KG1 (cell line): ENCODE results near the gene RNASE1.

Experiments
- DNase-seq: peaks from one replicate; lab custom pipeline; 2025; lab: John Stamatoyannopoulos, UW

The RNASE1 gene

DNA sequence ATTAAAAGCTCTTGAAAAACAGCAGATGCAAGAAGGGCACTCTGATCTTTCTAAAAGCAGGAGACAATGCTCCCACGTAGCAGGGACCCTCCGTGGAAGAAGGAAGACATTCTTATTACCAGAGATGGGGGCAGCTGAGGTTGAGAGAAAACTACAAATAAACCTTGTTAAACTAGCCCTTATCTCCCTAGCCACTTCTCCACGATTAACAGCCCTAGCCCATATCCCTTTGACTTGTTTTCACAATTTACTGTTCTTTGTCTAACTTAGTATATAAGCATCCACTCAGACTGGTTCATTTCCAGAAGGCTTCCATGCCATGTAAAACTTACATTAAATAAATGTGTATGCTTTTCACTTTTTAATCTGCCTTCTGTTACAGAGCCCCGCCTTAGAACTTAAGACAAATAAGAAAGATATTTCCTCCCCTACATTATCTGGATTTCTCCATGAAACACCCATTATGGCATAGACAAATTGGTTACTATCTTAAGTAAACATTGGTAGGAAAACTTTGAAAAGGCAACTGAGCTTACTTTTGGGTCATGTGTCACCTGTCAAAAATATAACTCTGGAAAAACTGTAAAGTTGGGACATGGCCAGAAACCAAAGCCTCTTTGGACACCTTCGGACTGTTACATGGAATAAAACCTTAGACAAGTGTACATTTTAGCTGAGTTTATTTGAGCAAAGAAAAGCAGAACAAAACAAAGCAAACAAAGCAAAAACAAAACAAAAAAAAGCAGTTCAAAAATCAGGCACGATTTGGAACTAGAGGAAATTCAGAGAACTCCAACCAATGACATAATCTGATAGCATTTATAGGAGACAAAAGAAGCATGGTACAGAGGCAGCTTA is 4.9 kb upstream of the RNASE1 start:
- no peak for DNase-seq

- DNase-seq, result no peak
Measured at GRCh38 chr14:20805485-20805884, 2.8 kb upstream of the RNASE1 start.

DNA sequence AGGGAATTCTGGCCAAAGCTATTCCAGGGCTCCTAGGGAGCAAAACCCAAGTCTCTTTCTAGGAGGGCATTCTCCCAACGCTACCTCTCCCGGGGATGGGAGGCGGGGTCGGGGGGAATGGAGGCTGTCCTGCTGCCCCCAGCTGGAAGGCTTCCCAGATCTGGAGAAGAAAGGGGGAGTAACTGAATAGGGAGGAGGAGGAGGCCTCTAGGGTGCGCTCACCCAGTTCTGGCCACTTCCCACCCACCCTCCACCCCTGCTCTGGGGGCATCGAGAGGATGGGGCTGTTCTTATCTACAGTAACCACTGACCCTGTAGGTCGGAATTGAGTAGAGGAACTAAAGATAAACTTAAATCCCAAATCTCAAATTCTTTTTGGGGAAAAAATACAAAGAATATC is 579 bp upstream of the RNASE1 start:
- DNase-seq, result no peak

DNA sequence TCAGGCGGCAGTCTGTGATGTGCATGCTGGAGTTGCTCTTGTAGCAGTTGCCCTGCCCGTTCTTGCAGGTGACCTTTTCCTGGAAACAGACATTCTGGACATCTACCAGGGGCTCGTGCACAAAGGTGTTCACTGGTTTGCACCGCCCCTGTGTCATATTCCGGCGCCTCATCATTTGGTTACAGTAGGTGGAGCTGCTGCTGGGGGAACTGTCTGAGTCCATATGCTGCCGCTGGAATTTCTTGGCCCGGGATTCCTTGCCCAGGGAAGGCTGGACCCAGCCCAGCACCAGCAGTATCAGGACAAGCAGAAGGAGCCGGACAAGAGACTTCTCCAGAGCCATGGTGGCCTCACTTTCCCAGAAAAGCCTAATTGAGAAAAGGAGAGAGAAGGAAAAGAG is 918 bp downstream of the RNASE1 start:
- no peak for DNase-seq

GRCh38 chr14:20799892-20800544 is 2.6 kb downstream of the RNASE1 start:
- DNase-seq, result no peak

DNA sequence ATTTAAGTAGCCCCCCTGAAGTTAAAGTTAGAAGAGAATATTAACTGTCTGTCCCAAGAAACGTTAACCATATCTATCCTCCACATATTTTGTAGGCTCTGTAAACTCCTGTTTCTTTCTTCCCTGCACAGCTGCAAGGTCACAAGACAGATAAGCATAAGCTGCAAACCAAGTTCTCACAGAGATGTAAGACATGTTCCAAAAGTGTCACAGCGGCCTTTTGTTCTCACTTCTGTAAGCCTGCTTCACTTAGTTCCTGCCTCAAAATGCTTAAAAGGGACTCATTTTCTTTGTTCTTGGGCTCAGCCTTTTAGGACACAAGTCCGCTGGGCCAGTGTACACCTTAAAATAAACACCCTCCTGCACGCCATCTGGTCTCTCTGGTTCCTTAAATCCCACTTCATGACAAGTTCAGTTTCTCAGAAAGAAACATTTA is 3.2 kb downstream of the RNASE1 start:
- no peak for DNase-seq

GRCh38 chr14:20798932-20799331 is 3.7 kb downstream of the RNASE1 start:
- DNase-seq, result no peak

- DNase-seq, result no peak
Measured at GRCh38 chr14:20798318-20798717, 4.3 kb downstream of the RNASE1 start.

DNA sequence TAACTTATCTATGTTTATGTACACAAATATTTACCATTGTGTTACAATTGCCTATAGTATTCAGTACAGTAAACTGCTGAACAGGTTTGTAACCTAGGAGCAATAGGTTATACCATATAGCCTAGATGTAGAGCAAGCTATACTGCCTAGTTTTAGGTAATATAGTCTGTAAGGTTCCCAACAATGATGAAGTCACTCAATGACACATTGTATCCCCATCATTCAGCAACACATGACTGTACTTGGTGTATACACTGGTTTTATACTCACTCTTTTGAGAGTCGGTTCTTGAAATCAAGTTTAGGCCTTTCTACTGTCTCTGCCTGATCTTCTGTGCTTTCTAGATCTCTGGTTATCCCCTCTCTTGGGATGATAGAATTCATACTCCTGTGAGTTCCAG is 5.5 kb downstream of the RNASE1 start:
- DNase-seq, result no peak

DNA sequence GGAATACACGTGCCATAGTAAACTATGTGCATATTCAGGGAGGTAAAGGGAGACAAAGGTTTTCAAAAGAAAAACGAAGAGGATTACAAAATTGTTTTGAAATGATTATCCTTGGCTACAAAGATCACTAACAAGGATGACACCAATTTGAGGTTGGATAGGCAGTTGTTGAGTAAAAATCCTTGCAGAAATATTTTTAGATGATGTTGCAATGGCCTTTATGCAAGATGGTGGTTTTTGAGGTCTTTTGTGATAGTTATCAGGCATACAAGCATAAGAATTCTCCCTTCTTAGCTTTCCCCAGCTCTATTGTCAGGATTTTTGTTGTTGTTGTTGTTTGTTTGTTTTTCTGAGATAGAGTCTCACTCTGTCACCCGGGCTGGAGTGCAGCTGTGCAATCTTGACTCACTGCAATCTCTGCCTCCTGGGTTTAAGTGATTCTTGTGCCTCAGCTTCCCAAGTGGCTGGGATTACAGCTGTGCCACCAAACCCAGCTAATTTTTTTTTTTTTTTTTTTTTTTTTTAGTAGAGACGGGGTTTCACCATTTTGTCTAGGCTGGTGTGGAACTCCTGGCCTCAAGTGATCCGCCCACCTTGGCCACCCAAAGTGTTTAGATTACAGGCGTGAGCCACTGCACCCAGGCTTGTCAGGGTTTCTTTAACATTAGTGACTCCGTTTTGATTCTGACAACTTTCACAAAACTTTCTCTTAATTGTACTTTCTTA is 7.8 kb downstream of the RNASE1 start:
- DNase-seq, result no peak

DNA sequence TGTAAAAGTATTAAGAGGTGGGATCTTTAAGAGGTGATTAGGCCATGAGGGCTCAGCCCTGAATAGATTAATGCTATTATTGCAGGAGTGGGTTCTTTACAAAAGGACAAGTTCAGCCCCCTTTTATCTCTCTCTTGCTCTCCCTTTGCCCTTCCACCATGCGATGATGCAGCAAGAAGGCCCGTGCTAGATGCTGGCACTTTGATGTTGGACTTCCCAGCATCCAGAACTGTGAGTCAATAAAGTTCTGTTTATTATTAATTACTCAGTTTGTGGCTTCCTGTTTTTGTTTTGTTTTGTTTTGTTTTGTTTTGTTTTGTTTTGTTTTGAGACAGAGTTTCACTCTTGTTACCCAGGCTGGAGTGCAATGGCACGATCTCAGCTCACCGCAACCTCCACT is 10.1 kb downstream of the RNASE1 start:
- no peak for DNase-seq

DNA sequence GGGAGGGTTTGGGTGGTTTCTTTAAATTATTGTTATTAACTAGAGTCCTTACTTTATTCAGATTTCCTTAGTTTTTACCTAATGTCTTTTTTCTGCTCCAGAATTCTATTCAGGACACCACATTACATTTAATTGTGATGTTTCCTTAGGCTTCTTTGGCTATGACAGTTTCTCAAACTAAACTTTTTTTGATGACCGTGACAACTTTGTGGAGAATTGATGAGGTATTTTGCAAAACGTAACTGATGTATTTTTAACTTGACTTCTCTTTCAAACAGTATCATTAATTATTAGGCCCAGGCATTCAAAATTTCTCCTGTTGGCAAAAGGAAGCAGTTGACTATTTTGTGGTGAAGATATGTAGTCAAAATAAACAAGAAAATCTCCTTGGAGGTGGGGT is 11.0 kb downstream of the RNASE1 start:
- DNase-seq, result no peak

- DNase-seq, result no peak
Measured at GRCh38 chr14:20791187-20791586, 11.5 kb downstream of the RNASE1 start.

DNA sequence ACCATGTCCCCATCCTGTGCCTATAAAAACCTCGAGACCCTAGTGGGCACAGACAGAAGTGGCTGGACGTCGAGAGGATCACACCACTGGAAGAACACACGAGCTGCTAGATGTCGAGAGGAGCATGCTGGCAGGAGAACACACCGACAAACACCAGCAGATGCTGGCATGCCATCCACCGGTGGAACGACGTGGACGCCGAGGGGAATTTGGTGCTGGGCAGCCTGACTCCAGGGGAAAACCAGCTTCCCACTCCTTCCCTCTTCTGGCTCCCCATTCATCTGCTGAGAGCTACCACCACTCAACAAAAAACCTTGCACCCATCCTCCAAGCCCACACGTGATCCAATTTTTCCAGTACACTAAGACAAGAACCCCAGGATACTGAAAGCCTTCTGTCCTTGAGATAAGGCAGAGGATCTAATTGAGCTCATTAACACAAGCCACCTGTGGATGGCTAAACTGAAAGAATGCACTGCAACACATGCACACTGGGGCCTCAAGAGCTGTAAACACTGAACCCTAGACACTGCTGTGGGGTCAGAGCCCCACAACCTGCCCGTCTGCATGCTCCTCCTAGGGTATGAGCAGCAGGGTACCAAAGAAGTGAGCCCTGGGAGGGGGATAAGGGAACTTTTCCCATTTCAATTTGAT is 12.1 kb downstream of the RNASE1 start:
- DNase-seq, result no peak

GRCh38 chr14:20789230-20789813 is 13.3 kb downstream of the RNASE1 start:
- no peak for DNase-seq

DNA sequence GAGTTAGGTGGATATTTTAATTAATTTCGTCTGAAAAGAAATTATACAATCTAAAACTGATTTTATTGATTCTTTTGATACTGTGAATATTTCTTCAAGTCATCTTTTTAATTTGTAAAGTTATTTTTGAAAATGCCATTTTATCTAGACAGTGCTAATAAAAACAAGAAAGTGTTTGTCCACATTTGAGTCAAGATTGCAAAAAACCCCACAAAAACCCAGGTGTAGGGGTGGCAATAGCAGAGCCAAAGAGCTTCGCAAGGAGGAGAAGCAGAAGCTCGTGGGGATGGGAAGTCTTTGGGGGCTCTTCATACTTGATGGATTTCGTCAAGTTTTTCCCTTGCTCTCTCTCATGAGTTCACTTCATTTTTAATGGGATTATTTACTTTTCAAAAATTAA is 15.6 kb downstream of the RNASE1 start:
- no peak for DNase-seq

DNA sequence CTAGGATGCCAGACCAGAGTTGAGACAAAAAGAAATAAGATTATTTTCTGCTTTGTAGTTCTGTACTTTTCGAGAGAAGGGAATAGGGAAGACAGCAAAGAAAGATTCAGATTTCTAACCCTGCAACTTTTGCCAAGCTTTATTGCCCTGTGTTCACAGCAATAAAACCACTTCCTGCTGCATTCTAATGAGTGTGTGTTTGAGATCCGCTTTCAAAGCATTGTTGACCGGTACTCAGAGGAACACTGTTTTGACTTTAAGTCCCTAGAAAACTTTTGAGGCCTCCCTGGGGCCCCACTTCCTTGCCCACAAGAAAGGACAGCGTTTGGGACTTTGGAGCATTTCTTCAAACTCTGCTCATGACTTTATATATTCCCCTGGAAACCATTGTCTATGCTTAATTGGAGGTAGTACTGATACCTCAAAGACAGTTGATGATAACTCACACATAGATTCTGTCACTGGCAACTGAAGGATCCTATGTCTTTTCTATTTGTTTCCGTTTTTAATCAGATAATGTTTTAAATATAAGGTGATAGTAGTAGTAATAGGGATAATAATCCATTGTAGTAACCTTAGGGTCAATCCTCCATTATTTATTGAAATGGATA is 20.3 kb downstream of the RNASE1 start:
- DNase-seq, result peak; percentile 7

DNA sequence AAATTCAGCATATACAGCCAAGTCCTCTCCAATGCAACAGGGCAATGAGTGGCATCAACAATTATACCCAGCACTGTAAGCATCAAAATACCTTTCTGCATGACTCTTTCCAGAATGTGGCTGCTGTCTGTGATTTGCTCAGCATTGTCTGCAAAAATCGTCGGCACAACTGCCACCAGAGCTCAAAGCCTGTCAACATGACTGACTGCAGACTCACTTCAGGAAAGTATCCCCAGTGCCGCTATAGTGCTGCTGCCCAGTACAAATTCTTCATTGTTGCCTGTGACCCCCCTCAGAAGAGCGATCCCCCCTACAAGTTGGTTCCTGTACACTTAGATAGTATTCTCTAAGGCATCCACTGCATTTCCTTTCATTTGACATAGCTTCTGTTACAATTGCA is 20.8 kb downstream of the RNASE1 start:
- DNase-seq, result no peak

DNA sequence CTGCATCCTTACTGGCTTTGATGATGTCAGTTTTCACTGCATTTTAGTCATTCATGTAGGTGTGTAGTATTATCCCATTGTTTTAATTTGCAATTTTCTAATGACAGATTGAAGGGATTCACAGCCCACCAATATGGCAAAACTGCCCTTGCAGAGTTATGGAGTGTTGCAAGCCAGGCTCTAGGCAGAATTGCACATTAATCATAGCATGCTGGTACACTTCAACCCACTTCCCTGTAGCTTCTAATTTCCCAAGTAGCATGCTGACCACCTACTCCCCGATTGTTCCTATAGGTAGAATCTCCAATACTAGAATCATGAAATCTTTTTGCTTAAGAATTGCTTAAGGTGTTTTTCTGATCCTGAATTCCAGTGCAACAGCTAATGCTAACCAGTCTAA is 26.7 kb downstream of the RNASE1 start:
- DNase-seq, result no peak

DNA sequence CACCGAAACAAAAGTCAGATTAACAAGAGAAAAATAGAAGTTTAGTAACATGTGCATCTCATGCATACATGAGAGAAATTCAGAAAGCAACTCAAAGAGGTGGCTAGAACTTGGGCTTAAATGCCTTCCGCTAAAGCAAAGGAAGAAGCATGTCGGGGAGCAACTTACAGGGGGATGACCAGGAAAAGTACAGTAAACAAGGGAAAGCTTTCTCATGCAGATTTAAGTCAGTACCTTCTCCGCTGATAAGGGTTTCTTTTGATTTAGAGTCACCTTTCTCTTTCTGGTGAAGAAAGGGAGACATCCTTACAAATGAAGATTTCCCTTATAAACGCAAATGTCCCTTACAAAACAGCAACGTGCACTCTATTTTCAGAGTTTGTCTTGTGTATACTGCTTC is 27.6 kb downstream of the RNASE1 start:
- no peak for DNase-seq

GRCh38 chr14:20774258-20774824 is 28.3 kb downstream of the RNASE1 start:
- no peak for DNase-seq
